Gastroesophageal sphincter (tissue), 4 donors: Measurements from ENCODE around the gene TENM3. TPM values are rescaled to one million over a fixed set of nuclear protein-coding genes. Genes with fewer than 3 reads are reported as not detected.

Experiments used
- ATAC-seq: fragments of 150-250 bp; one replicate; pipeline ENCODE4 v1.9.1; 2016; ENCODE audit warnings: mild to moderate bottlenecking, moderate library complexity
- H3K27ac ChIP-seq, 4 donors: fragments of 200-600 bp; sonication (generic) in 3 of 4; 1 replicate in 3 of 4; 2 replicates in 1 of 4; pipeline ENCODE4 v1.5.1; 2016 to 2019
- H3K27me3 ChIP-seq: fragments of 200-600 bp; sonication (generic); one replicate; pipeline ENCODE4 v1.5.1; 2019
- H3K36me3 ChIP-seq, 2 donors: fragments of 200-600 bp; sonication (generic); one replicate each; pipeline ENCODE4 v1.5.1; 2019; ENCODE audit warnings: control low read depth in 1 of 2
- H3K4me1 ChIP-seq, 3 donors: fragments of 200-600 bp; sonication (generic); 1 replicate in 2 of 3; 2 replicates in 1 of 3; pipeline ENCODE4 v1.5.1; 2016 to 2019; ENCODE audit warnings: control low read depth in 2 of 3
- H3K4me3 ChIP-seq, 2 donors: fragments of 200-600 bp; sonication (generic); one replicate each; pipeline ENCODE4 v1.5.1; 2019; ENCODE audit warnings: mild to moderate bottlenecking in 1 of 2, moderate library complexity in 1 of 2
- H3K9me3 ChIP-seq, 3 donors: fragments of 200-600 bp; sonication (generic); one replicate each; pipeline ENCODE4 v1.5.1; 2017 to 2019; ENCODE audit warnings: control low read depth in 2 of 3
- CTCF ChIP-seq, 4 experiments: fragments of 200-600 bp in 2 of 4; fragments of 450-650 bp in 2 of 4; sonication (generic) in 1 of 4; IDR thresholded peaks; one replicate each; pipeline ENCODE4 v1.5.1; 2017 to 2019; ENCODE audit warnings: antibody characterized with exemption in 4 of 4, mild to moderate bottlenecking in 2 of 4, moderate library complexity in 2 of 4
- EP300 ChIP-seq: sonication (generic); formaldehyde crosslinking; IDR thresholded peaks from one replicate; pipeline ENCODE4 v1.6.1; 2017; ENCODE audit warnings: antibody characterized with exemption, mild to moderate bottlenecking
- POLR2A ChIP-seq, 2 donors: fragments of 450-650 bp; IDR thresholded peaks; one replicate each; pipeline ENCODE4 v1.6.1; 2017; ENCODE audit warnings: antibody characterized with exemption in 2 of 2, mild to moderate bottlenecking in 2 of 2, moderate library complexity in 1 of 2
- POLR2AphosphoS5 ChIP-seq: sonication (generic); formaldehyde crosslinking; IDR thresholded peaks from one replicate; pipeline ENCODE4 v1.6.1; 2017; ENCODE audit warnings: antibody characterized with exemption
- WGBS, 2 donors: methylation state at CpG; one replicate each; pipeline ENCODE4 v1.1.5; 2018; ENCODE audit warnings: low coverage in 1 of 2; 5-methylcytosine and 5-hydroxymethylcytosine counted together
- total RNA-seq, 4 donors: library from RNA; depleted of rRNA; stranded (reverse); fragments of >200 nt; gene quantifications; one replicate each; pipeline ENCODE4 v1.1.0, GENCODE V29; 2016

Gene TENM3
- total RNA-seq, 4 donors from 2014 or later: 8.2 to 39.9 (median 15.8) TPM

GRCh38 chr4:182818926-182819730 lies 575.9 kb downstream of the TENM3 start:
- H3K4me1 ChIP-seq: no peaks in the 10 kb centered on the region
- TF ChIP-seq POLR2A (IDR thresholded peaks at IDR 0.05): no peak
- no peak overlapping the region for H3K27ac ChIP-seq
- WGBS, 2 donors: 80 to 97% methylated on average over 1 to 6 of the region's 22 CpGs
- H3K36me3 ChIP-seq: no peaks in the 10 kb centered on the region
- H3K27me3 ChIP-seq: no peaks in the 10 kb centered on the region
- H3K4me3 ChIP-seq: no peak overlapping the region
- ATAC-seq: no peak
- H3K9me3 ChIP-seq: no peaks in the 10 kb centered on the region

- H3K27ac ChIP-seq: no peak overlapping the region
- no peaks in the 10 kb centered on the region for H3K36me3 ChIP-seq
- WGBS, 2 donors: 84 to 94% methylated on average over 5 of the region's 7 CpGs
- TF ChIP-seq POLR2AphosphoS5 (no peak), CTCF (IDR thresholded peaks at IDR 0.05) (no peak), POLR2A (IDR thresholded peaks at IDR 0.05) (no peak), EP300 (no peak)
- no peaks in the 10 kb centered on the region for H3K4me1 ChIP-seq
- ATAC-seq: no peak
- no peaks in the 10 kb centered on the region for H3K27me3 ChIP-seq
- no peak overlapping the region for H3K4me3 ChIP-seq
- H3K9me3 ChIP-seq: no peaks in the 10 kb centered on the region
Observed at GRCh38 chr4:182819751-182820150, 576.5 kb downstream of the TENM3 start.

GRCh38 chr4:182822554-182822953 lies 579.4 kb downstream of the TENM3 start:
- Histone ChIP-seq H3K9me3 (no peaks in the 10 kb centered on the region), H3K4me1 (no peaks in the 10 kb centered on the region), H3K4me3 (no peak overlapping the region), H3K36me3 (no peaks in the 10 kb centered on the region), H3K27me3 (no peaks in the 10 kb centered on the region), H3K27ac (no peak overlapping the region)
- no peak for ATAC-seq
- TF ChIP-seq CTCF (IDR thresholded peaks at IDR 0.05): no peak
- TF ChIP-seq POLR2AphosphoS5: no peak
- TF ChIP-seq EP300: no peak
- TF ChIP-seq POLR2A (IDR thresholded peaks at IDR 0.05): no peak
- WGBS, 2 donors: 93 to 94% methylated on average over 6 to 9 of the region's 11 CpGs

GRCh38 chr4:182823576-182823975 lies 580.4 kb downstream of the TENM3 start:
- Histone ChIP-seq H3K27ac (no peak overlapping the region), H3K9me3 (no peaks in the 10 kb centered on the region), H3K4me3 (no peak overlapping the region), H3K4me1 (no peaks in the 10 kb centered on the region), H3K27me3 (no peaks in the 10 kb centered on the region), H3K36me3 (no peaks in the 10 kb centered on the region)
- 29 to 70% methylated on average over 1 of the region's 1 CpG for WGBS, 2 donors
- no peak for ATAC-seq
- TF ChIP-seq CTCF (IDR thresholded peaks at IDR 0.05): no peak

GRCh38 chr4:182825003-182825402 lies 581.8 kb downstream of the TENM3 start:
- TF ChIP-seq EP300 (no peak), CTCF (IDR thresholded peaks at IDR 0.05) (no peak), POLR2AphosphoS5 (no peak), POLR2A (IDR thresholded peaks at IDR 0.05) (no peak)
- Histone ChIP-seq H3K9me3 (no peaks in the 10 kb centered on the region), H3K4me1 (no peaks in the 10 kb centered on the region), H3K27me3 (no peaks in the 10 kb centered on the region), H3K4me3 (no peak overlapping the region), H3K27ac (no peak overlapping the region), H3K36me3 (no peaks in the 10 kb centered on the region)
- WGBS, 2 donors: no CpG with 5 or more reads among the region's 8 CpGs
- no peak for ATAC-seq
